ENCODE measurements around the gene ST6GALNAC1.
A peak's percentile ranks its signal among the peaks of the same experiment; 100 is the strongest.

Gene ST6GALNAC1, protein sequence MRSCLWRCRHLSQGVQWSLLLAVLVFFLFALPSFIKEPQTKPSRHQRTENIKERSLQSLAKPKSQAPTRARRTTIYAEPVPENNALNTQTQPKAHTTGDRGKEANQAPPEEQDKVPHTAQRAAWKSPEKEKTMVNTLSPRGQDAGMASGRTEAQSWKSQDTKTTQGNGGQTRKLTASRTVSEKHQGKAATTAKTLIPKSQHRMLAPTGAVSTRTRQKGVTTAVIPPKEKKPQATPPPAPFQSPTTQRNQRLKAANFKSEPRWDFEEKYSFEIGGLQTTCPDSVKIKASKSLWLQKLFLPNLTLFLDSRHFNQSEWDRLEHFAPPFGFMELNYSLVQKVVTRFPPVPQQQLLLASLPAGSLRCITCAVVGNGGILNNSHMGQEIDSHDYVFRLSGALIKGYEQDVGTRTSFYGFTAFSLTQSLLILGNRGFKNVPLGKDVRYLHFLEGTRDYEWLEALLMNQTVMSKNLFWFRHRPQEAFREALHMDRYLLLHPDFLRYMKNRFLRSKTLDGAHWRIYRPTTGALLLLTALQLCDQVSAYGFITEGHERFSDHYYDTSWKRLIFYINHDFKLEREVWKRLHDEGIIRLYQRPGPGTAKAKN

DNA sequence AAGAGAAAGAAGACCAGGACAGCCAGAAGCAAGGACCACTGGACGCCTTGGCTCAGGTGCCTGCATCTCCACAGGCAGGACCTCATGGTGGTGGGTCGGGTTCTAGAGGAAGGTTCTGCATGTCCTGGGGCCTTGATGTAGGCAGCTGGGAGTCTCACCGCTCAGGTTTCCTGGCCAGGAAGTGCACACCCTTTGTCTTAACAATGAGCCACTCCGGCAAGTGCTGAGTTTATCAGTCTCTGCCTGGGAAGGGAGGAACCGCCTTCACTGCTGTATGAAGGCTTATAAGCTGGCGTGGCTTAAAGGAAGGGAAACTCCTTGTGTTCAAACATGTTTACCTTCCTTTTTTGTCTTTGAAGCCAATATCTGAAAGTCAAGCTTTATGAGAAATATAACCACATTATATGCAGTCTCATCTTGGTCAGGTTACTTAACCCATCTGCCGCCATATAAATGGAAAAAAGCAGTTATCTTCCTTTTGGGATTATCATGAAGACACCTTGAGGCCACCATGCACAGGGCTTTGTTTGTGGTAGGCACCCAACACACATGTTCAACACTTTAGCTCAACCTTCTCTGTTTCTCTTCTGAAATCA lies at the start of gene ST6GALNAC1:
ST6GALNAC1 (minus strand) TSS at position 205 of the 596 bp plus-strand sequence; CDS start at position 86, 119 bp downstream.
- no peak for DNase-seq (ENCODE audit: low read depth)

DNA sequence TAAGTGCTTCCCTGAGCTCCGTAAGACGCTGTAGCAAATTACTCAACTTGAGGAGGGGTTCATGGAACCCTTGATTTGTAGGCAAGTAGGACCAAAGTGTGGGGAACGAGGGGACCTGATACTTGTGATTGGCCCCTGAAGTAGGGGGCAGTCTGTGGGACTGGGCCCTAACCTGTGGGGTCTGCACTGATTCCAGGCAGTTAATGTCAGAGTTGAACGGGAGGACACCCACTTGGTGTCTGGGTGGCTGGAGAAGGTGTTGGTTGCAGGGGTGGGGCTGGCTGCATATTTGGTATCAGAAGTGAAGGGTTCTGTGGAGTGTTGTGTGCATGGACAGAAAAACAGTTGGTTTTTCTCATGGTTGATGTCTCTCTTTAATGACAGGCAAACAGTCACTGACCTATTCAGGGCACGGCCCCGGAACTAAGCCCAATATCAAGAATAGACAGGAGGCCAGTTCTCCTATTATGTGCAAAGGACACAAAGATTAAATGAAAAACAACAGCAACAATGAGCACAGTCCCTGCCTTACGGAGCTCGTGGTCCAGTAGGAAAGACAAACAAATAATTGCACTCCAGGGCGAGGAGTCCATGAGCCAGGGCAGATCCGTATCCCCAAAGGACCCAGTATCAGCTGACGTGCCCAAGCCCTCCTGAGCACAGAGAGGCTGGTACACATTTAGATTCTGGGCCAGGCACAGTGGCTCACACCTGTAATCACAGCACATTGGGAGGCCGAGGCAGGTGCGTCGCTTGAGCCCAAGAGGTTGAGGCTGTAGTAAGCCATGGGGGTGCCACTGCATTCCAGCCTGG lies 48.0 kb upstream of the ST6GALNAC1 start:
- no peak for DNase-seq (ENCODE audit: low read depth)

DNA sequence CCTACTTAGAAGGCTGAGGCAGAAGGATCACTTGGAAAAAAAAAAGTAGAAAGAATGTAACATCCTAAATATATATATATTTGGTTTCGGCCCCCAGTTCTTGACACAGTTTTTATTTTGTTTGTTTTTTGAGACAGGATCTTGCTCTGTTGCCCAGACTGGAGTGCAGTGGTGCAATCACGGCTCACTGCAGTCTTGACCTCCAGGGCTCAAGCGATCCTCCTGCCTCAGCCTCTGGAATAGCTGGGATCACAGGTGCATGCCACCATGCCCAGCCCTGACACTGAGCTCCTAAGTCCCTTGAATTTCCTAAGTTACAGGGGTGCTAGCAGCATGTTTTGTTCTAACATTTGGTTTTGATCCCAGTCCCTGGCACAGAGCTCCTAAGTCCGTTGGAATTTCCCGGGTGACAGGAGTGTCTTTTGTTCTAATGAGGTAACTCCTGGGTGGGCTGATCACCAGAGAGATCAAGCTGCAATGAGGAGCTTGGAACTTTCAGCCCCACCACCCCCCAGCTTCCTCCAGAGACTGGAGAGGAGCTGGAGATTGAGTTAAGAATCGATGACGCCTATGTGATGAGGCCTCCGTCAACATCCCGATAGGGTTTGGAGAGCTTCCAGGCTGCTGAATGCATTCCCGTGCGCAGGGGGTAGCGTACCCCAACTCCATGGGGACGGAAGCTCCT lies 47.2 kb upstream of the ST6GALNAC1 start:
- no peak for DNase-seq (ENCODE audit: low read depth)

DNA sequence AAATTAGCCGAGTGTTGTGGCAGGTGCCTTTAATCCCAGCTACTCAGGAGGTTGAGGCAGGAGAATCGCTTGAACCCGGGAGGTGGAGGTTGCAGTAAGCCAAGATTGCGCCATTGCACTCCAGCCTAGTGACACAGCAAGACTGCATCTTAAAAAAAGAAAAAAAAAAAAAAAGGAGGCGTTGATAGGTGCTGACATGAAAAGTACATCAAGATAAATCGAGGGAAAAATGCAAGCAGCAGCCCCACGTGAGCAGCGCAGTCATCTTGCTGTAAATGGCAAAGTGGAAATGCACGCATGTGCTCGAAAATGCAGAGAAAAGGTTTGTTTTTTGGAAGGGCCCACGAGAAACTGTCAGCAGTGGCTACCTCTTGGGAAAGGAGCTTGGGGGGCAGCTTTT lies 46.3 kb upstream of the ST6GALNAC1 start:
- DNase-seq (ENCODE audit: low read depth): no peak

DNA sequence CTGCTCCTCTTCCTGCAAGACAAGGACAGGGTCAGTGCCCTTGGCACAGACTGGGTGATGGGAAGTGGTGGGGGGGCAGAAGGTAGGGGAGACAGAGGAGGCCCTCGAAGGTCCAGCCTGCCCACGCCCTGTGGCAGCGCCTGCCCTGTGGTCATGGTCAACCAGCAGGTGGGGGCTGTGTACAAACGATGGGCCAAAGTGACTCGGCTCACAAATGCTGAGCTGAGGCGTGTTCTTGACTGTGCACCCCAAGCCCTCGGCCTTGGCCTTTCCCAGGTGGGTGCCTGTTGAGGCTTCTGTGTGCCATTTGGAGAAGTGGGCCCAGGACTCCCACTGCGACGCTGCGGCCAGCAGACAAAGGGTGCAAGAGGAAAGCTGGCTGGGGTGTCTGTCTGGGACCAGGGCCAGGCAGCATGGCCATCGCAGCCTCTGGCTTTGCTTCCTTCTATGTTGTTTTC lies 44.6 kb upstream of the ST6GALNAC1 start:
- DNase-seq (ENCODE audit: low read depth): no peak

DNA sequence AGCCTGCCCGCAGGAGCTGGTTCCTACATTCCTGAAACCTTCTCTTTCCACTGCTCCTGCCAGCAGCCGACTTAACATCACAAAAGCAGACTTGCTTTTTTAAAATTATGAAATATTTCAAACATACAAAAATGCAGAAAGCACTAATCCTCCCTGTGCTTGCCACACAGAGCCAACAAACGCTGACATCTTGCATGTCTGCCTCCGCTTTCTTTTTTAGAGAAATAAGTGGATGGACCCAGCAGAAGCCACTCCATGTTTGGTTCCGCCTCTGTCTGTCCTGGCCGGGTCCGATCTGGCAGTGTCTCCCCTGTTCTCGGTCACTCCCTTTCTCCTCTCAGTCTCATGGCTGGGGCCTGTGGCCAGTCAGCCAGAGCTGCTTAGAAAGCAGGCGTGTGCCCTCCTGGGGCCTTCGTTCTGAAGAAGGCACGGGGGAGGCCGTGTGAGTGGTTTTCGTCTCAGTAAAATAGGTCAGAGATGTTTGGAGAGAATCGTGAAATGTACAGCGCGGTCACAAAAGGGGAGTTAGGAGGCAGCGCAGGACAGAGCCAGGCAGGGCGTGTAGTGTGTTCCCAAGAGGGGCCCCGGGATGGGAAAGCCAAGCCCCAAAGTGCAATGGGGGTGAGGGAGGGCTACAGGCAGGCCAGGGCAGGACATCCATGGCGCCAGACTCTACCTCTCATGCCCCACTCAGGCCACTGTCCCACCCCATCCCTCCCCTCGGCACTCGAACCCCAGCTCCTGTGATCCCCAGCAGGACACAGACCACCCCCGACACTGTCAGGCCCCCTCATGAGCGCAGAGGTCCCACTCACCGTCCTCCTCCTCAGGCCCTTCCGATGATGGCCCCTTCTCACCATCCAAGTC lies 44.0 kb upstream of the ST6GALNAC1 start:
- DNase-seq (ENCODE audit: low read depth): no peak

DNA sequence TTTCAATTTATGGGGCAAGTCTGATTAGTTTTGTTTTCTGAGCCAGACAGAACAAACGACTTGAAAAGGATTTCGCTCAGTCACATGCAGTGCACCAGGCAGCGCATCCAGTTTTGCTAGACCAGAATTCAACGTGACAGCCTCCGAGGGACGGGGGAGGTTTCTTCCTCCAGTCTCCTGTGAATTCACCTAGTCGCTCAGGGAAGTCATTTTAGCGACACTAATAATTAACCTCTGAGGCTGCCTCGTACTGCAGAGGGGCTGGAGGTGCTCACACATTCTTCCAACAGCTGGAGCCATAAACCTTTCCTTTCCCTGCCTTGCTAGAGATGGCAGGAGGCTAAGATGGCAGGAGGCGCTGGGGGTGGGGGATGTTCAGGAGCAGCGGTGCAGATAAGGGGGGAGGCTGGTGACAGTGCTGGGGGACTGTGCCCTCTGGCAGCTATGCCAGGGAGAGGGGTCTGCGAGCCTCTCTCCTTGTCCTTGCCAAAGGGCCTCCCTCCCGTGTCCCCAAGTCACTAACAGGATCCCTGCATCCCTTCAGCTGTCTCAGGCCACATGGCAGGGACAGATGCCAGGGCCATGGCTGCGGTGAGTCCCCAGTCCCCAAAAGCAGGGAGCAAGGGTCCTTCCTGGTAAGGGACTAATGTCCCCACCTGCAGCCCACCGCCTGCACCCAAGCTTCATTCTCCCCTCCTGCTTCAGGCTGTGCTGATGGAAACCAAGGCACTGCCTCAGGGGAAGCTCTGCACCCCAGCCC lies 43.2 kb upstream of the ST6GALNAC1 start:
- DNase-seq (ENCODE audit: low read depth): no peak

DNA sequence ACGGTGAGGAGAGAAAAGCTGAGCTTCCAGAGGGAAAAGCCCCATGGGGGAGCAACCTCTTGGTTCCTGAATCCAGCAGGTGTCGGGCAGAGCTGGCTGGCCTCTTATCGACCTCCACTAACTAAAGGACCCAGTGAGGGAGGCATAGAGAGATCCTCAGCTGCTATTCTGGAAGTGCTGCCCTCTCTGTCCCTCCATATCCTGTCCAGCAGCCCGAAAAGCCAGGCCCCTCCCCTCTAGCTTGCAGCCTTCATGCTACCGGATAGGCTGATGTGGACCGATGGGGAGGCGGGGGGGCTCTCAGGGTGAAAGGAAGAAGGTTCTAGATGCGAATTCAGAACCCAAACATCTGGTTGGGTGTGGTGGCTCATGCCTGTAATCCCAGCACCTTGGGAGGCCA lies 42.3 kb upstream of the ST6GALNAC1 start:
- no peak for DNase-seq (ENCODE audit: low read depth)

DNA sequence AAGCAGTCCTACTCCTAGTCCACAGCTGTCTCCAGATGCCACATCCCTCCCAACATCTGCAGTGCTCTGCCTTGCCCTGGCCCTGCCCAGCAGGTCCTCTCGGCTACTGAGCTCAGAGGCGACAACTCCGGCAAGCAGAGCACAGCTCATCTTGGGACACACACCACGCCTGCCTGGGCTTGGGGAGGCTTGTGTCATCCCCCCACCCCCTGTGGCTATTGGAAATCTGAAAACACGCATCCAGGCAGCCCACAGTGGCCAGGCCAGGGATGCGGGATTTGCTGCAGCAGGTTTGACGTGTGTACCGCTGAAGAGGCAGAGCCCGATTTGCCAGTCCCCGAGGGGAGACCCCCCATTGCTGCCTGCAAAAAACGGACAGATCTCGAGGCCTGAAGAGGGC lies 41.8 kb upstream of the ST6GALNAC1 start:
- no peak for DNase-seq (ENCODE audit: low read depth)

DNA sequence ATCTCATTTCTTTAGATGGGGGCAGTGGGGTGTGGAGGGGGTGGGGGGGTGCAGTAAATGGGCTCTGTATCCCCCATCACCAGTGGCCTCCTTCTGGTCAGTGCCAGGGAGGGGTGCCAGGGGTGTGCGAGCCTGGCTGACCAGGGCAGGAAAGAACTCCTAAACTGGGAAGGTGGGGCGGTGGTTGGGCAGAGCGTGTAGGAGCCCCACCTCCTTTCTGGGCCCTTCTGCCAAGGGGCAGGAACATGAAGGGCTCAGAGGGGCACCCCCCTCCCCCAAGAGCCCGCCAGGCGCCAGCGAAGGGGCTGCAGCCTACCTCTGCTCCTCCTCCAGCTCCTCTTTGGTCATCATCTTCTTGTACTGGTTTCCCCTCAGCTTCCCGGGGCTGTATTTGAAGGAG lies 41.2 kb upstream of the ST6GALNAC1 start:
- no peak for DNase-seq (ENCODE audit: low read depth)

DNA sequence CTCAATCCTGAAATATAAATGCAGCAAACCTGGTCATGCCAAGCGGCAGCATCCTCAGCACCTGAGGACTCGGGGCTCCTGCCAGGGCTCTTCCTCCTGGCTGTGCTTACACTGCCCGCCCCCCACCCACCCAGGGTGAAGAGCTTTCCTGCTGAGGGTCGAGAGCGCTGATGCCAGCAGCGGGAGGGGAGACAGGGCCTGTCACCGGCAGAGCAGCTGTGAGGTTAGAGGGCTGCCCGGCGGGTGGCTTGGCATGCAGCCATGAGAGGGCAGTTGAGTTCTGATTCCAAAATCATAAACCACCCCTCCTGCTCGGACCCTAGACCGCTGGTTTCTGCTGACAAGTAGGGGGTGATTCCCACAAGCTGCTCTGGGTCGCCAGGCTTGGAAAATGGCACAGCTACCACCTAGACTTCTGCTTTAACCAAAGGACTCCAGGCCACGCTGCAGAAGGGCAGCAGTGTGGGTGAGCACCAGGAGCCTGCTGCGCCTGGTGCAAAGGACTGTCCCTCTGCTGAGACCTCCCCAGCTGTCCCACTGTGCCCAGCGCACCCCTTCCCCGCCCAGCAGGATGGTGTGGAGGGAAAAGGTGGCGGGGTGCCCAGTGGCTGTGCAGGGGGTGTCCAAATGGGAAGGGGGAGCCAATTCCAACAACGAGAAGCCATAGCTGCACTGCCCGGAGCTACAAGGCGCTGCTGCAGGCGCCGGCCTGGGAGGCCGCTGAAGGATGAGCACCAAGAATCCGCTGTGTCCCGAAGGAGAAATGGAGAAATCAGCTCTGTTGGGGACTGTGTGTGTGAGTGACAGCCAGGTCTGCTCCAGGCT lies 40.6 kb upstream of the ST6GALNAC1 start:
- no peak for DNase-seq (ENCODE audit: low read depth)

DNA sequence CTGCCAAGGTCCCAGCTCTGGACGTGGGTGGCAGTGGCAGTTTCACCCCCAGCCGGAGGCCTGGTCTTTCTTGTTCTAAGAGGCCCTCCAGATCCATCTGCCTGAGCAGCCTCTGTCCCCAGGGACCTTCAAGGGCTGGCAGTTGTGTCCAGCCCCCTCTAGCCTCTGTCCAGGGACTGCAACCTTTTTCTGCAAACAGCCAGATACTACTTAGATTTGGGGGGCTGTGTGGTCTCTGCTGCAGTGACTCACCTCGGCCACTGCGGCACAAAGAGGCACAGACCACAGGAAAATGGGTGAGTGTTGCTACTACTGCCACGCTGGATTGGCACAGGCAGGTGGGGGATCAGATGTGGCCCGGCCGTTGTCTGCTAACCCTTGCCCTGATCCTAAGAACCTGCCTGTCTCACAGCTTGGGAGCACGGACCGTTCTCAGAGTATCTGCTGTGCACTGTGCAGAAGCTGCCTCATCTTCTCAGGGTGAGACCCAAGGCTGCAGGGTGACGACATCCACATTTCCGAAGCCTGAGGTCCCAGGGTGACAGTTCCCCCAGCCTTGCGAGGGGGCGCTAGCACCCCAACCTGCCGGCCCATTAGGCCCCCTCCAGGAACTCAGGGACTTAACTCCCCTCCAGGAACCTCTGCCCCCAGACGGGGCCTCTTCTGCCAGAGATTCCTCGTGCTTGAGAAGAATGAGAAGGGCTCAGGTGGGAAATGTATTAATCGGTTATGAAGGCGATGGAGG lies 39.6 kb upstream of the ST6GALNAC1 start:
- no peak for DNase-seq (ENCODE audit: low read depth)

DNA sequence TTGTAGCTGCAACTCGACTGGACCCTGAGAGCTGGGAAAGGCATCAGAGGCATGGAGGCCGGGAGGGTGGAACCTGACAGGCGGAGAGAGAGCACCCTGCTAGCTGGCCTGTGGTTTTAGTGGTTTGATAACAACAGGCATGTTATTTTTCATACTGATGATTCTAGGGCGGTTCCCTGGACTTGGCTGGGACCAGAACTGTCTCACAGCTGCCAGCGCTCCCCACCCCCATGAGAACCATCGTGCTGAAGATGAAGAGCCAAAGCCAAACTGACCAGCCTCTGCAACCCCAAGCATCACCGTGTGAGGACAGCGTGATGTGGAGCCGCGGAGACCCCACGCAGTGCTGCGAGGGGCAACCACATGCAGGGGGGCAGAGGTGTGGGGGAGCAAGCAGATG lies 38.7 kb upstream of the ST6GALNAC1 start:
- DNase-seq (ENCODE audit: low read depth): no peak

DNA sequence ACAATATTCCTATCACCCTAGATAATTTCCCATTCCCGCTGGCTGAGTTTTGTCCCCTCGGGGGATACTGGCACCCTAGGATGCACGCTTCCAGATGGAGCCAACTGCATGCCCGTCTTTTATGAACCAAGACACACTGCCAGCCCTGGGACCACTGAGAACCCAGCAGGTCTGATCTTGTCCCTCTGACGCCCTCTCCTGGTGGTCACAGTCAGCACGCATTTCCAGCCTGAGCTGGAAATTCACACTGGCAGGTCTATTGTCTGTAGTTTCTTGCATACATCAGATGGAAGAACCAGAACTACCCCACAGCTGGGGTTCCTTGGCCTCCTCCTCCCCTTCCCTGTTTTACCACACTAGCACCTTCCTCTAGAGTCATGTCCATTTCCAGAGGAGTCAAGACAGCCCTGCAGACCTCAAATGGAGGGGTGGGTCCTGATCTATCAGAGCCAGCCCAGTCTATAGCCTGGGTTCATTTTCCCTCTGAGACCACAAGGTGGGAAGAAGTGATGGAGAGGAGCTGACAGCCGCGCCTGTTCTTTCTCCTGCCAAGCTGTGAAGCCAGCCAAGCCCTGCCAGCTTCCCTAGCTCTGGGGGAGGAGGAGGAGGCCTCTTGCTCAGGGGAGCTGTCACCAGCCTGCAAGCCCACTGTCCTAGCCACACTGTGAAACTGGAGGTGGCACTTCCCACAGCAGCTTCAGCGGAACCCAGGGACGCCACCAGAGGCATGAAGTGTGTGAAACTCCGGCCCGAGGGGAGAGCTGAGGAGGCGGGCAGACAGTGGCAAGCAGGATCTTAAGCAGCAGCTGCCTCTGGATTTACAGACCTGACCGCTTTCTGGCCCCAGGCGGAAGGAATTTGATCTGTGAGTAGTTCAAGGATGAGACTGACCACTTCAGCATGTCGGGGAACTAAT lies 37.9 kb upstream of the ST6GALNAC1 start:
- DNase-seq (ENCODE audit: low read depth): peak; percentile 36

DNA sequence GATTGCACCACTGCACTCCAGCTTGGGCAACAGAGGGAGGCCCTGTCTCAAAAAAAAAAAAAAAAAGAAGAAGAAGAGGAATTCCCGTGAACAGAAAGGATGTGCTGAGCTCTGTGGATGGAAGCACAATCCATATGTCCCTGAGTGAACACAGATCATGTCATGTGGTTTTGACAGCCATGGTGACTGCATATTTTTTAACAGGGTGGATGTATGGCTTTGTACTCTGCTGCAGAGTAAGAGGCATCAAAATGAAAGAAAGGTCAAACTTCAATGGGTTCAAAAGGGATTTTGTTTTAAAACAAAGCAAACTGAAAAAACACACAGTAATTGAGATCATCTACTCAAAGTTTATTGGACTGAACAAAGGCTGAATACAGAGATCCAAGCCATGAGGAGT lies 35.7 kb upstream of the ST6GALNAC1 start:
- no peak for DNase-seq (ENCODE audit: low read depth)

DNA sequence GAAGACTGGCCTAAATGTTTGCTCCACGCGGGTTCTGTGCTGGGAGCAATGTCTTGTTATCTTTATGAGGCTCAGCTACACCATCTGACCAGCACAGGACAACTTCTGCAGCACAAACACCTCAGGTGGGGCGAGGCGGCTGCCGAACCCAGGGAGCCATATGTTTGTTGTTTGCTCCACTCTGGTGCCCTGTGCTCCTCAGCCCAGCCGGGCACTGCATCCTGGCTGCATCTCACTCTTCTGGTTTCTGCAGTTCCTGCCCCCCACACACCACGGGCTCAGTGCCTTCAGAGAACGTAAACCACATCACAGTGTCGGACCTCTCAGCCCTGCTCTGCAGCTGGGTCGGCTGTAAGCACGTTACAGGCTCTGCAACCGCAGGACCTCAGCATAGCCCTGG lies 34.8 kb upstream of the ST6GALNAC1 start:
- peak; percentile 21 for DNase-seq (ENCODE audit: low read depth)

DNA sequence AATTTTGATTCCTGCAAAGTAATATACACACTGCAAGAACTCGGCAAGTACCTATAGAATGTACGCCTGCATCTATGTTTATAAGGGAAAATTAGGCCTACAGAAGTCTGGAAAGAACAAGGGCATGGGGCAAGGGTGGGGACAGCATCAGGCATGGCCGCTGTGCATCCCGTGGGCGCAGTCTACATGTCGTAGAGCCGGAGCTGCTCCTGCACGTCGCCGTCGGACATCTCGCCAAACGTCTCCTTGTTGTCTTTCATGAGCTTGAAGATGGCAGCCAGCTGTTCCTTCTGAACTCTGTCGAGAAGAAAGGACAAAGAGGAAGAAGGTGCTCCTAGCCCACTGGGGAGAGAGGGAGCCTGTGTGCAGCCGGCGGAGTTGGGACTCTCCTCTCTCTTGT lies 33.8 kb upstream of the ST6GALNAC1 start:
- DNase-seq (ENCODE audit: low read depth): no peak
